Amniotic stem cell (primary cell): ENCODE measurements around the gene ALMS1.
"Not testable (repeated sequence)": the region's sequence is repeated elsewhere in the genome, so short reads cannot be mapped to it uniquely, and the experiment has no call there.

Experiments used
- DNase-seq: peaks from one replicate; lab custom pipeline; 2025; lab: John Stamatoyannopoulos, UW

ALMS1 gene

DNA sequence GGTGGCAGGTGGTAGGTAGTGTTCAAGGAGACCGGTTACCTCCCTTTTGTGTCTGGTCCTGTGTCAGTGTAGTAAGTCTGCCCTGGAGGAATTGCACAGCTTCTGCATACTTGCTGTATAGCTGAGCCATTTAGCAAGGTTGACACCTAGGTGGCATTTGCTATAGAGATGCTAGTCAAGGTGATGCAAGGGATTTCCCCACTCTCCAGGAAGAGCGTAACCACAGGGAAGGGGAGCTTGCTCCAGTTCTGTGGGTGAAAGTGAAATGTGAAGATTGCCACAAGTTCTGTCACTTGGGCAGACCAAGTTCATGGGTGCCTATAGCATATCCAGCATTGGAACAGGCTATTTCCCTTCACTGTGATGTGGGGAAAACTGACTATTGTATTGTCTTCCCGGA, 228.5 kb downstream of the ALMS1 start:
- DNase-seq: no peak

- DNase-seq: no peak
Measured at GRCh38 chr2:73614997-73615396, 229.4 kb downstream of the ALMS1 start.

DNA sequence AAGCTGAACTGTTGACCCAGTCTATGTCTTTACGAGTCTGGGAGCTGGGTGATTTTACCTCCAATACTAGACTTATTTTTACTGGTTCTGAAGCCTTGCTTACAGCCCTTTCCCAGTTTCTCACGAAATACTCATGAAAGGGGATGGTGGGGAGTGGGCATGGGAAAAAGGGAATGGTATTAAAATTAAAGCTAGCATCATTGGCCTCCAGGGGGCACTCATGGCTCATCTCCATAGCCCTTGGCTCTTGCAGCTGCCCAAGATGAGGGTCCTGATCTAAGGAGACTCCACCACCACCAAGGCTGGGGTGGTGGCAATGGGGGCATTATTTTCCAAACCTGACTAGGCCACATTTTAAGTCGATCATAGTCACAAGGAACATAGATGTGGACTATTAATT, 234.3 kb downstream of the ALMS1 start:
- not testable (repeated sequence) for DNase-seq

- DNase-seq: not testable (repeated sequence)
Measured at GRCh38 chr2:73624036-73624435, 238.4 kb downstream of the ALMS1 start.

- DNase-seq: not testable (repeated sequence)
Measured at GRCh38 chr2:73624625-73625024, 239.0 kb downstream of the ALMS1 start.

DNA sequence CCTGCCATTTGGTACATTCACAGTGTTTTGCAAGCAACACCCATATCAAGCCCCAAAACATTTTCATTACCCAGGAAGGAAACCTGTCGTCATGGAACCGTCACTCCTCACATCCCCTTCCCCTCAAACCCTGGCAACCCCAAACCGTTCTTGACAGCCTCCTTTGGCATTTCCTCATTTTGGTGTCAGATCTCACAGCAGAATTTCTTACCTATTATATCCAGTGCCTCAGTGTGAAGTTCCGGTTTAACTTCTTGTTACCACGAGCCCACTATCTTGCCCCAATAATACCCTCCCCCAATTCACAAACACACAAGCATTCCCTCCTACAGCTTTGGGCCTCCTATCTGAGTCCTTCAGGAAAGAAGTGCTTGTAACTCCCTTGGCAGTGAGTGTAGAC, 240.6 kb downstream of the ALMS1 start:
- DNase-seq: not testable (repeated sequence)

GRCh38 chr2:73628493-73628892, 242.9 kb downstream of the ALMS1 start:
- DNase-seq: not testable (repeated sequence)

GRCh38 chr2:73630662-73631266, 245.1 kb downstream of the ALMS1 start:
- DNase-seq: not testable (repeated sequence)

DNA sequence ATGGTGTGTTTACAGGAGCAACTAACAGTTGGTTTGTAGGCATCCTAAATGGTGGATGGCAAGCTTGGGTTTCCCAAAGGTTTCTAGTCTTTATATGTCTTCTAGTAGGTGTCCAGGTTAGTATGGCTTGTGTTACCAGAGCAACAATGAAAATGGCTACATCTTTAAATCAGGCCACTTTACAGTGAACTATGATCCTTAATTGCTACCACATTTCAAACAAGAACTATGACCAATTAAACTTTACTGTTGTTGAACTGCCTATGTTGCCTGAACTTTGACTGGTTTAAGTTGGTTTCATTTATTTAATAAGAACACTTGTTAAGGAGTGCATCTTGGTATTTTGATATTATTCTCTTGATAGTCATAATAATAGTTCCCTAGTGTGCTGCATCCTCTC, 251.3 kb downstream of the ALMS1 start:
- DNase-seq: not testable (repeated sequence)

- no peak for DNase-seq
Measured at GRCh38 chr2:73638429-73638828, 252.8 kb downstream of the ALMS1 start.

DNA sequence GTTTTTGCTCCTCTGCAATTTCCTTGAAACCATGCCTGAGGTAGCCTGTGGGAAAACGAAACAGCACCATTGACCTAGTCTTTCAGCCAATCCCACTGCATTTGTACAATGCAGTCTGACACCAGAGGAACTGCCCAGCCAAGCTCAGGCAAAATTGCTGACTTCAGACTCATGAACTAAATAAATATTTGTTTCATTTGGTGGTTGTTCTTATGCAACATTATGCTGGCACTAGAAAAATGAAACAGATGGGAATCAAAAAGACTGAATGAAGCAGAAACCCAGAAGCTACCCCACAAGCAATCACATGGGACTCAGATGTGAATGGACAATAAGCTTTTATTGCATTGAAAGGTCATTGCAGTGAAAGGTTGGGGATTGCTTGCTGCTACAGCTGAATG, 254.9 kb downstream of the ALMS1 start:
- no peak for DNase-seq

DNA sequence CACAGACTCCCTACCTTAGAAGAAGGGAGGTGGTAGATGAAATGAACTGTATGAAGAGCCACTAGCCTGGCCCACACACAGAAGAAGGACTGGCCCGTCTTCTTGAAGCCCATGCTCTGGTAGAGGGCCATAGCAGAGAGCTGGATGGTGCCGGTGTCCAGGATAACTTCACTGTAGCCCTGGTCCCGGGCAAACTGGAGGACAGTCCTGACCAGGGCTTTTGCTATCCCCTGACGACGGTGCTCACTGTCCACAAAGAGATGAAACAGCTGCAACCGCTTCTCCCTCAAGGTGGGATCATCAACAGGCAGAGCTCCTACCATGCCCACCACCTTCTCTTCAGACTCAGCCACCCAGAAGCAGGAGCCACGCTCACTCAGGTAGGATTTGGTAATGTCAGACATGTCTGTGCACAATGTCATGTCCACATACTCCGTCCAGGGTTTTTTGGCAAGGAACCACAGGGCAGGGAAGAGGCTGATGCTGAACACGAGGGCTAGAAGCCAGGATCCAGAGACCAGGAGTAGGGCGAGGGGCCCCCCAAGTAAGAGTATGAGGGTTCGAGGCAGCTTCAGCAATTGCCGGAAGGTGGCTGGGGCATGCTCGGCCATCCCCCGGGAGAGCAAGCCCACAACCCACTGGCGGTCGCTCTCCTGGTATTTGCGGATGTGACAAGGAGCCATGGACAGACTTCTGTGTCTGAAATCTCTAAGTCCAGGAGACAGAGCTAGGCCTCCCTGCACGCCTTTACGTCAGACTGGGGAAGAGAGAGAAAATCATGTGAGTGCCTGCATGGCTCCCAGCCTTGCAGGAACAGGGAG, 255.5 kb downstream of the ALMS1 start:
- no peak for DNase-seq

GRCh38 chr2:73641767-73642062, 256.1 kb downstream of the ALMS1 start:
- DNase-seq: no peak

DNA sequence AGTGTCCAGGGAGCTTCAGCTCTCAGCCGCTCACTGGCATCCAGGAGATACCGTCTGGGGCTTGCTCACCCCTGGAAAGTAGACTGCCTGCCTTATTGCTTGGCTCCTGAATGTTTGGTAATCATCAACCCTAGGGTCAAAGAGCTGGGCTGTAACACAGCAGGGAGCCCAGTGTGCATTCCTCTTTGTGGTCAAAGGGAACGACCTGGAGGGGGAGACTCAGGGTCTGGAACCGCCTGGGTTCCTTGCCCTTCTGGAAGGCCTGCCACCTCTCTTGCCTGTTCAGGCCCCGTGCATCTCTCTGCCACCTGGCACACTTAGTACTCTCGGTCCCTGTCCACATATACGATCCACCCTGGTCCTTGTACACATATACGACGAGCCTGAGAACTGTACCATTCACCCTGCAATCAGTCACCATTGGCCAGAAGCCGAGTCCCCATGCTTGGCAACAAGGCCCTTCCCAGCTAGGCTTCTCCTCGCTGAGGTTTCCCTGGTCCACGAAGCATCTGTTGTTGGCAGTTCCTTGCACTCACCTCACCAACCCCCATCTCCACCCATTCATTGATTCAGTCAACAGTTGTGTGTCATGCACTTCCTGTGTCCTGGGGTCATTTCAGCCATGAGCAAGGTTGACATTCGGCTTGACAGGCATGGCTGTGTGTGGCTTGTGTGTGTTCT, 256.8 kb downstream of the ALMS1 start, which contains the start of gene NAT8:
NAT8 (minus strand) TSS at position 85 of the 681 bp plus-strand sequence. CDS start 794 bp downstream, outside the sequence.
- no peak for DNase-seq

GRCh38 chr2:73647690-73648089, 262.1 kb downstream of the ALMS1 start:
- DNase-seq: not testable (repeated sequence)

GRCh38 chr2:73651591-73652230, 266.1 kb downstream of the ALMS1 start:
- DNase-seq: no peak

DNA sequence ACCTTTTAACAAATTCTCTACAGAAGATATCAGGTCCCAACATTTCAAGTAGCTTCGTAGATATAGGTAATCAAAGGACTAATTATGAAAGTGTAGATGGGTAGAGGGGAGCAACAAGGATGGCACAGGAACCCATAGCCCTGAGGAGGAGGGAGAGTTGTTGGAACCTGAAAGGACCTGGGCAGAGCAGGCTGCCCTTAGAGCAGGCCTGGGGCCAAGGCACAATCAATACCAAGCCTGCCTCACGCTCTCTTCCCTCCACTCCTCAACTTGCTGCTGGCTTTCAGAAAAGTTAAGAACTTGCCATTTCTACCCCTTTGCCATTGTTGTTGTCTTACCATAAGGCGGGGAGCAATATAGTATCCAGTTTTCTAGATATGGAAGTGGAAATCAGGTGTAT, 266.7 kb downstream of the ALMS1 start:
- no peak for DNase-seq

DNA sequence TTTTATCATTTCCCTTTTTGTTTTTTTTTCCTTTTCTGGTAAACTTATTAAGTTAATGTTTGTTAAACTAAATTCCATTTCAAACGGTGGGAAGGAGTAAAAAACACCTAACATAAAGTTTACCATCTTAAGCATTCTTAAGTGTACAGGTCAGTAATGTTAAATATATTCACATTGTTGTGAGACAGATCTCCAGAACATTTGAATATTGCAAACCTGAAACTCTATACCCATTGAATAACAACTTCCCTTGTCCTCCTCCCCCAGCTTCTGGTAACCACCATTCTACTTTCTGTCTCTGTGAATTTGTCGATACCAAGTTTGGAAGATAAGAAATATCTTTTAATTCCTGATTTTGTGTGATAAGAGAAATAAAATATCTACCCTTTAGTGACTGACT, 268.5 kb downstream of the ALMS1 start:
- DNase-seq: no peak
